Dermis microvascular lymphatic vessel endothelial cell (primary cell): Measurements from ENCODE around the gene SPECC1L. TPM values are rescaled to one million over a fixed set of nuclear protein-coding genes. Genes with fewer than 3 reads are reported as not detected.
A peak's percentile ranks its signal among the peaks of the same experiment; 100 is the strongest.

ENCODE experiments used
- DNase-seq, 2 donors: peaks; one replicate each; pipeline versions ENCODE4 v3.0.0 to v3.0.0-alpha.2; 2010; ENCODE audit warnings: low read depth in 2 of 2
- total RNA-seq: library from RNA; depleted of rRNA; stranded (reverse); fragments of >200 nt; gene quantifications from 2 replicates; pipeline ENCODE4 v1.2.1, GENCODE V29; 2014

SPECC1L gene
- total RNA-seq, 1 donor from 2014 or later: 40.3 TPM

DNA sequence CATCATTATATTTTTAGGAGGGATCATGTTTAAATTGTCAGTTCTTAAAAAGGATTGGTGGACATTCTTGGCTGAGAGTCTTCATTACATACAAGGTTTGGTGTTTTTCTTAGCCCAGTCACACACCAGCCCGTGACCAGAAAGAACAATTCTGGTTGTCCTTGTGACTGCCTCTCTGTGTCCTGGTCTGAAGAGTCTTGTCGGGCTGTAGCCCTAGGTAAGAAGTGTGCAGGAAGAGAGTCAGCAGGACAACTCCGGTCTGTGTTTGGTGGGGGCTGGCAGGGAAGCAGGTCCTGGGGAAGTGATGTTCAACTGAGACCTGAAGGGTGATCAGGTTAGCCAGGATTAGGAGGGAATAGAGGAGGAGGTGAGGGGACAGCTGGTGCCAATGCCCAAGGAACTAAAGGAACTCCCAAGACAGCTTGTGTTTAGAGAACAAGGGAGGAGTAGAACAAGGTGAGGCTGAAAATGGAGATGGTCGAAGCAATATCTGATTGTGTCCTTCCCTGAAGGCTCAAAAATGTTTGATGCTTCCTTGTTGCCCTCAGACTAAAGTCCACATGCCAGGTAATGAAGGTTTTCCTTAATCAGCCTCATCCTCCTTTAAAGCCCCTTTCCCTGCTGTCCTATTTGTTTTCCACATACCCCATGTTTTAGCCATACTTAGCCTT, 91.5 kb downstream of the SPECC1L start:
- DNase-seq: no peak

DNA sequence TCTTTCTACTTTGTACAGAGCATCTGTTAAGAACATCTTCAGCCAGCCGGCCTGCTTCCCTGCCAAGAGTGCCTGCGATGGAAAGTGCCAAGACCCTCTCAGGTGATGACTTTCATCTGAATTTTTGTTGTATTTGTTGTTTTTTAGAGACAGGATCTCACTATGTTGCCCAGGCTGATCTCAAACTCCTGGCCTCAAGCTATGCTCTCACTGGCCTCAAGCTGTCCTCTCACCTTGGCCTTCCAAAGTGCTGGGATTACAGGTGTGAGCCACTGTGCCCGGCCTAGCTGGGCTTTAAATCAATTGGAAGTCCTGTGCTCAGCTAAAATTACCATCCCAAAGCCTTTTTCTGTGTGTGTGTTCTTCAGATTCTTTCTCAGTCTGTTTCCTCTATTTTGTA, 92.6 kb downstream of the SPECC1L start:
- DNase-seq: no peak

DNA sequence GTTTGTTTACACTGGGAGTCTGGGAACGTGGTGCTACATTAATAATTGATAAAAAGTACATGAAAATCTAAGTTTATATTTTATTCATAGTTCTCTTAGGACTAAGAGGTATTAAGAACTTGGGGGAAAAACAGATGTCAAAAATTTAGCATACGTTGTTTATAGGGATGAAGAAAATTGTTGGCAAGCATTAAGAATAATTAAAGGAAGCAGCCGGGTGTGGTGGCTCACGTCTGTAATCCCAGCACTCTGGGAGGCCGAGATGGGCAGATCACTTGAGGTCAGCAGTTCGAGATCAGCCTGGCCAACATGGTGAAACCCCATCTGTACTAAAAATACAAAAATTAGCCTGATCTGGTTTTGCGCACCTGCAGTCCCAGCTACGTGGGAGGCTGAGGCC, 96.1 kb downstream of the SPECC1L start:
- DNase-seq: no peak

DNA sequence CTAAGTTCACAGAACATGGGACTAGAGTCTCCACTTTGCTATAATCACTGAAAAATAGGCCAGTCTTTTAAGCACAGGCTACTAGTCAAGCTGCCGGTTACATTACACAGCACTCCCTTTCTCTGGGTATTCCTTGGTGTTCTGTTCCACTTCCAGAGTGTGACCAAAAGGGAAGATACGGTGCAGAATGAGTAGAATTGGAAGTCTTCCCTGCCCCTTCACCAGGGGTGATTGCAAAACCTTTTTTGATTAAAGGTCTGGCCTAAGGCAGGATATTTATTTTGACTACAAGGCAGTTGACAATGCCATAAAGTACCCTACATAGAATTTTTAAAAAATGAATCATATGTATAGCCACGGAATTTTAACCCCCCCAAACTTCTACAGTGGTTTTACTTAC, 97.2 kb downstream of the SPECC1L start:
- DNase-seq: no peak

DNA sequence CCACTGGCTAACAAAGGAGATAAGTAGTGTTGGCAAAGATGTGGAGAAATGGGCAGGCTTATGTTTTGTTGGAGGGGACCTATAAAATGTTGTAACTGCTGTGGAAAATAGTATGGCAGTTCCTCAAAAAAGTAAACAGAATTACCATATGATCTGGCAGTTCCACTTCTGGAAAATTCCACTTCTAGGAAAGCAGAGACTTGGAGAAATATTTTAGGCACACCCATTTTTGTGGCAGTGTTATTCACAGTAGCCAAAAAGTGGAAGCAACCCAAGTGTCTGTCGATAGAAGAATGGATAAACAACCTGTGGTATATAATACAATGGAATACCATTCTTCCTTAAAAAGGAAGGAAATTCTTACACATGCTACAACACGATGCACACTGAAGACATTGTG, 99.8 kb downstream of the SPECC1L start:
- DNase-seq: peak in 1 of 2 donors; percentile 80

DNA sequence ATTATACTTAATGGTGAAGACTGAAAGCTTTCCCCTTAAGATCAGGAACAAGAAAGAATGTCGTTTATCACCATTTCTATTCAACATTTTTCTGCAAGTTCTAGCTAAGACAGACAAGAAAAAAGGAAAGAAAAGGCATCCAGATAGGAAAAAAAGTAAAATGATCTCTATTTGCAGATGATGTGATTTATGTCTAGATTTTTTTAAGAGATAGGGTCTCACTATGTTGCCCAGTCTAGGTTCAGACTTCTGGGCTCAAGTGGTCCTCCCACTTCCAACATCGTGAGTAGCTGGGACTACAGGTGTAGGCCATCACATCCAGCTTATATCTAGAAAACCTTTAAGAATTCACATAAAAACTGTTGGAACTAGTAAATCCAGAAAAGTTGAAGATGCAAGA, 105.4 kb downstream of the SPECC1L start:
- no peak for DNase-seq

DNA sequence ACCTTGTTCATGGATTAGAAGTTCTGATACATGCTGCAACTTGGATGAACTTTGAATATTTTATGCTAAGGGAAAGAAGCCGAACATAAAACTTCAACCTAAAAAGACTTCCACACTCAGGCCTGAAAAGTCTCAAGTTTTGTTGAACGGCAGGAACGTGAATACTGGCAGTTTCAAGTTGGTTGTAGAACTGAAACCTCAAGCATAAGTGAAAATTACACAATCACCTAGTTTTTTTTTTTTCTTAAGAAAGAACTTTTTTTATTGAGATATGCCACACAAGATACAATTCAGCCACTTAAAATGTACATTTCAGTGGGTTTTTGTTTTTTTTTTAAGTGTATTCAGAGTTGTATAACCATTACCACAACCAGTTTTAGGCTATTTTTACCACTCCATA, 106.0 kb downstream of the SPECC1L start:
- no peak for DNase-seq

DNA sequence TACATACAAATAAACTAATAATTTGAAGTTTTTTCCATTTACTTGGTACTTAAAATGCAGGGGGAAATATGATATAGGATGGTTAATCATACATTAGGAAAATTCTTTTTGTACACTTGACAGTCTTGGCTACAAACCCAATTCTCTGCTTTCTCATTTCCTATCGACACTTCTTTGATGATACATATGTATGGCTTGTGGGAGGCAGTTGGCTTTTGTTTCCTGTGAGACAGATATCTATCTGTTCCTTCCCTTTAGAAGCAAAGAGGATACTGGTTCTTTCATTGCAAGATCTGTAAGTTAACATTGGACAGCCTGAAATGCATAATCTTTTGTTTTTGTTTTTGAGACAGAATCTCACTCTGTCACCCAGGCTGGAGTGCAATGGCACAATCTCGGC, 108.9 kb downstream of the SPECC1L start:
- DNase-seq: peak in 1 of 2 donors; percentile 74

DNA sequence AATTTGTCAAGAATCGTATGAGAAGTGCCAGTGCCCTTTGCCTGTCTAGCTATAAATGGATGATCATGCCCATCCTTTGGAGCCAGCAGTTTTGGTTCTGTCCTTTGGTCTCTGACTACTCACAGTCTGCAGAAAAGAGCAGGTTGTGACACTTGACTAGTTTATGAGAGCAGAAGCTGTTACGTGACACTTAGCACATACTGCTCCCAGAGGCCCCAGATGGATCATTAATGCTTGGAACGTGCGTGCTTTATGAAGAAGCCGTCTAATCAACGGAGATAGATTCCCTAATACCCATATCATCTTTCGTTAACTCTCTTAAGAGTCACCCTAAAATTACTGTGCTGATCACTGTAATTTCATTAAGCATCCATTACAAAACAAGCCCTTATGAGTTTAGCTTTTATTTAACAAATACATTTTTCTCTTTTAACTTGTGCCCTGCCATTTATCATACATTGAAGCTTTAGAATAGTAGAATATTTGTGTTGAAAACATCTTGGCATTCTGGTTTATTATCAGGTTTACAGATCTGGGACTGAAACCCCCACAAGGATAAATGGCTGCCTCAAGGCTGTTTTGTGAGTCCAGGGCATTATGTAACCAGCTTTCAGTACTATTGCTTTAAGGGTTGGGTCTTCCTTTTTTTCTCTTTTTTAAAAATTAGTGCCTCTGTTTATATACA, 109.7 kb downstream of the SPECC1L start:
- no peak for DNase-seq

DNA sequence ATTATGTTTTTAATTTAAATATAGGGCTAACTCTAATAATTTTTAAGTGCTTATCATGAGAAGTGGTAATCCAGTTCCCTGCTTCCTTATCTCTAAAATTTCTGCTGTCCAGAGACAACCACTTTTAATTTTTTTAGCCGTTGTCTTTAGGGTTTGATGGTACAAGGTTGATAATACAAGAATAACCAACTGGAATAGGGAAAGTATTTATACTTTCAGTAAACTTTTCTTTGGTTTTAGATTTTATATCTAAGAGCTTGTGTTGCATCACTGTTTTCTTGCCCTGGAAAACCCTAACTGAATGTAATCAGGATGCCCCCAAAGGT, 110.2 kb downstream of the SPECC1L start:
- no peak for DNase-seq

DNA sequence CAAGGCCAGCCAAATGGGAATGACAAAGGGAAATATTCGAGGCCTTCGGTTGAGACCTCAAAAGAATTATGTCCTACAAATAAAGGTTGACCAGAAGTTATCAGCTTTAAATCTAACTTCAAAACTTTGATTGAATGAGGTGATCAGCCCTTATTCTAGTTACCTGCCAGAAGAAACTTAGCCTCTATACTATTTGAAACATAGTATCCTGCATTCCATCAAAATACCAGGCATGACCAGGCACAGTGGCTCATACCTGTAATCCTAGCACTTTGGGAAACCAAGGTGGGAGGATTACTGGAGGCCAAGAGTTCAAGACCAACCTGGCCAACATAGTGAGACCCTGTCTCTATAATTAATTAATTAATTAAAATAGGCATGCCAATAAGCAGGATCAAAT, 112.4 kb downstream of the SPECC1L start:
- DNase-seq: no peak

DNA sequence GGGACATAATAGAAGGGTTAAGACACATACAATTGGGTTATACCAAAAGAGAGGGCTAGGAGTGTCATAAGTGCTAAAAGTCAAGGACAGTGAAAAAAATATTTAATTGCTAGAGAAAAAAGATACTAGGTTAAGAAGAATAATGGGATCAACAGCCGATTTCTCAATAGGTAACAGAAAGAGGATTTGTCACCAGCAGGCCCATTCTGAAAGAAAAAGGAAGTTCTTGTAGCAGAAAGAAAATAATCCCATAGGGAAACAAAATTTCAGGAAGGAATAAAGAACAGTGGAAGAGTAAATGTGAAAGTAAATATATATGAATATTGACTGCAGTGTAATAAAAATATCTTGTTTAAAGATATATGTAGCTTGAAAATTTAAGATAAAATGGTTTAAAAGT, 113.5 kb downstream of the SPECC1L start:
- no peak for DNase-seq

DNA sequence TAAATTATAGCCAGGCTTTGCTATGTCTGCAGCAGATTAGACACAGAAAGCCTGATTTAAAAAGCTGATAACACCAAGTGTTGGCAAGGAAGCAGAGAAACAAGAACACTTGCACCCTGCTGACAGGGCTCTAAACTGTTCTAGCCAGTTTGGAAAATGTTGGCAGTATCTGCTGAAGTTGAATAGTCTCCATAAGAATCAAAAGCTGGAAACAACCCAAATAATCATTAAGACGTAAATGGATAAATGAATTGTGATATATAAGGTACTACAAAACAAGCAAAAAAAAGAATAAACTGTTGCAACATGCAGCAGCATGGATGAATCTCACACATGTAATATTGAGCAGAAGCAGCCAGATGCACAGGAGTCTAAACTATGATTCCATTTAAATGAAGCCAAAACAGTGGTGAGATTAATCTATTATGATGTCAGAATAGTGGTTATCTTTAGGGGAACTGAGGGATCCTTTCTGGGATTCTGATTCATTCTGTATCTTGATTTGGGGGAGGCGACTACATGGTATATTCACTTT, 116.4 kb downstream of the SPECC1L start:
- DNase-seq: no peak

DNA sequence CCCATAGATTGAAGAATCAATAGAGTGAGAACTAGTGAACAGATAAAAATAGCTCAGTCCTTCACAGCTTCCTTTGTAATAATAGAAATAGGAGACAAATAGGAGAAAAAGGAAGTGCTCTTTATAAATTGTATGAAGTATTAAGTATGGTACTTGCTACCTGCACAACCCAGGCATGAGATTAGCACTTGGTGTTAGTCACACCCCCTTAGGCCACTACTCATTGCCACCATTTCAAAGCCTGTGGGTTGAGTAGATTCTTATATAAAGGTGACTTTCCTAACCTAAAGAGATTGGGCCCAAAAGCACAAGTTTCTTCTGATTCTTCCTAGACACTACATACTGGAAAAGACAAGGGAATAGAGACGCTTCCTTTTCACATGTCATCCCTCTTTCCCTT, 119.0 kb downstream of the SPECC1L start:
- no peak for DNase-seq

DNA sequence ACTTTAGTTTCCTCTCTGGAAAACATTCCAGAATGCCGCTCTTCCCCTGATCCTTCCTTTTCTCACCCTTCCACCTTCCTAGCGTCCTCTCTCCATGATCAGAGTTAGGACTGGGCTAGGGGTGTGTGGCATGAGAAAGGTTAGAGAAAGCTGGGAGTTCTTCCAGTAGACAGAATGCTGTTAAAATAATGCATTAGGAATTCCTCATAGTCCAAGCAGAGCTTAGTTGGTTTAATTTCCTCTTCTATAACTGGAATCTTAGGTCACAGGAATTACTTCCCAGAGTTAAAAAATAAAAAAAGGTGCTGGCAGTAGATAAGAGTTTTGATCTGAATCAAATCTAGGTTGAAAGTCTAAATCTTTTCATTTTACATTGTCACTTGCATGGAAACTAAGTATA, 119.5 kb downstream of the SPECC1L start:
- peak in 1 of 2 donors; percentile 50 for DNase-seq

DNA sequence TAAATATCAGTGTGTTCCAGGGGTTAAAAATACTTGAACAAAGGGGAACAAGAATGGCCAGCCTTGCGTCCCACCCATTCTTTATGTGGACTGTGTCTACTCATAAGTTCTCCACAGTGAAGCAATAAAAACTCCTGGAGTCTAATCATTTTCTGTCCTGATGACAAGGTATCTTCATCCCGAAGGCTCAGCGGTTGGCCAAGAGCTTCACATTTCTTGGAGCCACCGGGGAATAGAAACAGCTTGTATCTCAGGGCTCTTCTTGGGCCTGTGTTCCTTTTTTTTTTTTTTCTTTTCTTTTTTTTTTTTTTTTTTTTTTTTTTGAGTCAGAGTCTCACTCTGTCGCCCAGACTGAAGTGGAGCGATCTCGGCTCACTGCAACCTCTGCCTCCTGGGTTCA, 119.9 kb downstream of the SPECC1L start:
- DNase-seq: no peak

DNA sequence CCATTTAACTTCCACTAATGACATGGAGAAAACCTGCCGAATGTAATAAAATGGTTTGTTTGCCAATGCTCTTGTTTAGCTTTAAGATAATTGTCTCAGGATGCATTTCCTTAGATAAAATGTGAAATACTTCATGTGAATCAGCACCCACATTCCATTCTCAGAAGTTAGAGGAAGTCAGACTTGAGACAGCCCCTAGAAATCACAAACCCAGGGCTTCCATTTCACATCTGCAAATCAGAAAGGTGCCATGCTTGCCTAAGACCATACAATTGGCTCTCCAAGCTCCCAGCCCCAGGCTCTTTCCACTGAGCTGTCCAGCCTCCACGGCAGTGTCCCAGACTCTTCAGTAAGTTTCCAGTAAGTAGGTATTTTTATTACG, 121.2 kb downstream of the SPECC1L start:
- peak in 1 of 2 donors; percentile 46 for DNase-seq

DNA sequence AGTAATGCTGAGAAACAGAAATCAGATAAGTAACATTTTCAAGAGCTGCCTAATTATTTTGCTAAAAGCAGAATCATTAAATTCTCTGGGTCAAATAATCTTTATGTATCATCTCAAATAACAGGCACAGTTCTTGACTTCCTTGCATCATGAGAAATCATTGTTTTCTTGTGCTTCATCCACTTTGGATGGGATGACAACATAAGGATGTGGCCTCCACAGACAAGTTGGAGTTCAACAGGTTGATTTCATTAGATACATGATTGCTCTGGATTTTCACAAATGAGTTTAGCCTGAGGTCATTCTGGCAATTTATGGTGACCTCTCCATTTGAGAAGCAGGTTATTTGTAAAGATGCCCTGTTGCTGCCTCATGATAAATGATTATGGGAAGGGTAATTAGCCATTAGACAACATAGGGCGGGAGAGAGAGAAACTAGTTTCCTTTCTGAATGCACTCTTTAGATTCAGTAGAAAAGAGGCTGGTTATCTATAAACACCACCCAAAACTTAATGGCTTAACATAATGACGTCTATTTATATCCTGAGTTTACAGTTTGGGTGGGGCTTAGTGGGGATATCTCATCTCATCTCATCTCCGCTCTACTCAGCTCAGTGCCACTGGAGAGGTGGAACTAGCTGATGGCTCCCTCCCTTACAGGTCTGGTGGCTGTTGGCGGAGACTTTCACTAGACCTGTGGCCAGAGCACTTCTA, 121.7 kb downstream of the SPECC1L start:
- no peak for DNase-seq

DNA sequence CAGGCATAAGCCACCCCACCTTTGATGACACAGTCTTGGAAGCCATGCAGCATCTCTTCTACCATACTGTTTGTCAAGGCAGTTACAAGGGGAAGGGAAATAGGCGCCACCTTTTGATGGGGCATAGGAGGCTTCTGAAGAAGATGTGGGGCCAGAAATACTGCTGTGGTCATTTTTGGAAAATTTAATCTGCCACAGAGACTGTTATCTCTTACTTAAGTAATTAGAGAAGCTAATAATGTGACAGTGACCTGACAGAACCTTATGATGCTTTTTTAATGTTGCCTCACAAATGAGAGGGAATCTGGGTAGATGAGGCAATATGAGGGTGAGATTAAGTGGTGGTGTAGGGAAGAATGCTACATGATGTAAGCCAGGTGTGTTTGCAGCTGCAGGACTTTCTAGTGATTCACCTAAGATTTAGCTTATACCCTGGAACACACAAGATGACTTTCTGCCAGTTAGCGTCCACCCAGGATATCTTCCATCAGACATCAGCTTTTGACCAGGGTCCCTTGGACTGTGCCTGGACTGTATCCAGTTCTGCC, 122.5 kb downstream of the SPECC1L start:
- DNase-seq: no peak

DNA sequence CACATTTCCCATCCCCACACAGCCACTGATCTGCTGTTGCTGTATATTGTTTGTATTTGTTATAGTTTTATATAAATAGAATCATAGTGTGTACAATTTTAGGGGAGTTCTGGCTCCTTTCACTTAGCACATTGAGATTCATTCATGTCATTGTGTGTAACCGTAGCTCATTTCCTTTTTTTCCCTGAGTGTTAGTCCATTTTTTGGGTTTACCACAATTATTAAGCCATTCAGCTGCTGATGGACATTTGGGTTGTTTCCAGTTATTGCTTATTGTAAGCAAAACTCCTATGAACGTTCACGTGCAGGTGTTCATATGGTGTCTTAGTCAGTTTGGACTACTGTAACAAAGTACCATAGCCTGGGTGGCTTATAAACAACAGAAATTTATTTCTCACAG, 123.2 kb downstream of the SPECC1L start:
- no peak for DNase-seq

DNA sequence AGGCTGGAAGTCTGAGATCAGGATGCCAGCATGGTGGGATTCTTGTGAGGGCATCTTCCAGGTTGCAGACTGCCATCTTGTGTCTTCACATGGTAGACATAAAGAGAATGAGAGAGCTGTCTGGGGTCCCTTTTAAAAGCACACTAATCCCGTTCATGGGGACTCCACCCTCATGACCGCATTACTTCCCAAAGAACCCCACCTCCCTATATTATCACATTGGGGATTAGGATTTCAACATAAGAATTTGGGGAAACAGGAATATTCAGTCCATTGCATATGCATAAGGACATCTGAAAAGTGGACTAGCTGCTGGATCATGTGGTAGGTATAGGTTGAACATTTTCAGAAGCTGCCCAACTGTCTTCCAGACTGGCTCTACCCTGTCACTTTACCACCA, 123.6 kb downstream of the SPECC1L start:
- no peak for DNase-seq

DNA sequence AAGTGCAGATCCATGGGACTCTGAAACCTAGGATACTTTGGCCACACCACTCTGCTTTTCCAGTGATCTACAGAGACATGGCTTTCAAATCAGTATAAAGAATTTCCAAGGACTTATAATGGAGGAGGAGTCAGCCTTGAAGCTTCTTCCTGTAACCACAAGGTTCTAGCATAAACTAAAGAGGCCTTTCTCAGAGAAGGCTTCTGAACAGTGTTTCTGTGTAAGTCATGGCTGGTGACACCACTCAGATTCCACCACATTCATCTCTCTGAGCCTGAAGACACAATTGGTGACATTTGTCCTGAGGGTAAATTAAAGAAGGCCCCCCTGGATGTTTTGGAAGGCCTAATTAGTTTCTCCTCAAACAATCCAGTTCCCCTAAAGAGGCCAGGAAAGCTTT, 127.8 kb downstream of the SPECC1L start:
- DNase-seq: no peak
